Cardiac muscle cell (in vitro differentiated cells and primary cell): ENCODE results near the gene MAD1L1. TPM values are rescaled to one million over a fixed set of nuclear protein-coding genes. Genes with fewer than 3 reads are reported as not detected.

Experiments used
- DNase-seq, 2 donors: peaks; one replicate each; pipeline versions ENCODE4 v3.0.0 to v3.0.0-alpha.2; 2010 to 2017; ENCODE audit warnings: low read depth in 1 of 2, low spot score in 1 of 2
- H3K27ac ChIP-seq: fragments of 200-600 bp; sonication (generic); 2 replicates; pipeline ENCODE4 v1.5.1; 2016
- H3K27me3 ChIP-seq: fragments of 200-600 bp; sonication (generic); 2 replicates; pipeline ENCODE4 v1.6.0; 2016; ENCODE audit warnings: control low read depth
- H3K36me3 ChIP-seq: fragments of 200-600 bp; sonication (generic); 2 replicates; pipeline ENCODE4 v1.5.1; 2016; ENCODE audit warnings: control low read depth
- H3K4me1 ChIP-seq: fragments of 200-600 bp; sonication (generic); 2 replicates; pipeline ENCODE4 v1.8.1; 2017; ENCODE audit warnings: low read depth, mild to moderate bottlenecking, mixed run types
- H3K4me3 ChIP-seq: fragments of 200-600 bp; sonication (generic); 2 replicates; pipeline ENCODE4 v1.5.1; 2016; ENCODE audit warnings: mild to moderate bottlenecking
- H3K9me3 ChIP-seq: fragments of 200-600 bp; sonication (generic); 2 replicates; pipeline ENCODE4 v1.5.1; 2017; ENCODE audit warnings: low read depth, mild to moderate bottlenecking, control low read depth
- polyA plus RNA-seq: library from polyadenylated mRNA; unstranded; fragments of >200 nt; fragmentation: Nextera tagmentation; extraction: Ambion mirVana; gene quantifications from 2 replicates; pipeline ENCODE4 v1.2.1, GENCODE V29; 2016
- total RNA-seq: library from RNA; depleted of rRNA; stranded (reverse); fragments of >200 nt; gene quantifications from 2 replicates; pipeline ENCODE4 v1.2.3, GENCODE V29; 2016
- TF ChIP-seq, protein P1 (sequence below): IDR thresholded peaks from 2 replicates; pipeline ENCODE4 v1.5.1; 2012; ENCODE audit warnings: low read depth, mild to moderate bottlenecking, low read length

The MAD1L1 gene
- total and polyA plus RNA-seq, 2 experiments from 2014 or later = 38.3 to 56.2 TPM

DNA sequence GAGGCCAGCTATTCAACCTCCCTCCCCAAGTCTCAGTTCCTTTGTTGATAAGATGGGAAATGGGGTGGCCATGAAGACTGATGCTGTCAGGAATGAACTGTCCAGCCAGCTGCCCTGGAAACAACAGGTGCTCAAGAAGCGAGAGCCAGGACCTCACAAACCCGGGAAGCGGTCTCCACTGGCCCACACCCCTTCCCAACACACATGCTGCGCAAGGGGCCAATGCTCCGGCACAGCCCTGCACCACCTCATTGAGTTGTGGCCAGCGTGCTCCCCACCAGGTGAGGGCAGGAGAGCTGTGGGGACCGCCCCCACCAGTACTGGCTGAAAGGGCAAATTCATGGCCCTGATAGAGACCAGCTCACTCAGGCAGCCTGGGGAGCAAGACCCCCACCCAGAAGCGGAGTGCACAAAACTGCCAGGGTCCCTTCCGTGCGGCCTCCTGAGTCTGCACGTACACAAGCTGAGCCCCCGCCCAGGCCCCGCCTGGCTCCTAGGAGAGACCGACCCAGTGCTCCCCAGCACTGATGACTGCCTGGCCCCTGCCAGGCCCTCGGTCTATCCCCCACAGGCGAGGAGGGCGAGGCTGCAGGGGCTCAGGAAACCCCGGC lies 216.6 kb downstream of the MAD1L1 start:
- Histone ChIP-seq H3K27ac (no peak overlapping the region), H3K4me3 (no peak overlapping the region), H3K4me1 (peaks cover 13% of the 10 kb centered on the region), H3K9me3 (no peaks in the 10 kb centered on the region), H3K36me3 (no peaks in the 10 kb centered on the region), H3K27me3 (no peaks in the 10 kb centered on the region)
- TF ChIP-seq, protein P1, sequence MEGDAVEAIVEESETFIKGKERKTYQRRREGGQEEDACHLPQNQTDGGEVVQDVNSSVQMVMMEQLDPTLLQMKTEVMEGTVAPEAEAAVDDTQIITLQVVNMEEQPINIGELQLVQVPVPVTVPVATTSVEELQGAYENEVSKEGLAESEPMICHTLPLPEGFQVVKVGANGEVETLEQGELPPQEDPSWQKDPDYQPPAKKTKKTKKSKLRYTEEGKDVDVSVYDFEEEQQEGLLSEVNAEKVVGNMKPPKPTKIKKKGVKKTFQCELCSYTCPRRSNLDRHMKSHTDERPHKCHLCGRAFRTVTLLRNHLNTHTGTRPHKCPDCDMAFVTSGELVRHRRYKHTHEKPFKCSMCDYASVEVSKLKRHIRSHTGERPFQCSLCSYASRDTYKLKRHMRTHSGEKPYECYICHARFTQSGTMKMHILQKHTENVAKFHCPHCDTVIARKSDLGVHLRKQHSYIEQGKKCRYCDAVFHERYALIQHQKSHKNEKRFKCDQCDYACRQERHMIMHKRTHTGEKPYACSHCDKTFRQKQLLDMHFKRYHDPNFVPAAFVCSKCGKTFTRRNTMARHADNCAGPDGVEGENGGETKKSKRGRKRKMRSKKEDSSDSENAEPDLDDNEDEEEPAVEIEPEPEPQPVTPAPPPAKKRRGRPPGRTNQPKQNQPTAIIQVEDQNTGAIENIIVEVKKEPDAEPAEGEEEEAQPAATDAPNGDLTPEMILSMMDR = no peak
- no peak for DNase-seq

DNA sequence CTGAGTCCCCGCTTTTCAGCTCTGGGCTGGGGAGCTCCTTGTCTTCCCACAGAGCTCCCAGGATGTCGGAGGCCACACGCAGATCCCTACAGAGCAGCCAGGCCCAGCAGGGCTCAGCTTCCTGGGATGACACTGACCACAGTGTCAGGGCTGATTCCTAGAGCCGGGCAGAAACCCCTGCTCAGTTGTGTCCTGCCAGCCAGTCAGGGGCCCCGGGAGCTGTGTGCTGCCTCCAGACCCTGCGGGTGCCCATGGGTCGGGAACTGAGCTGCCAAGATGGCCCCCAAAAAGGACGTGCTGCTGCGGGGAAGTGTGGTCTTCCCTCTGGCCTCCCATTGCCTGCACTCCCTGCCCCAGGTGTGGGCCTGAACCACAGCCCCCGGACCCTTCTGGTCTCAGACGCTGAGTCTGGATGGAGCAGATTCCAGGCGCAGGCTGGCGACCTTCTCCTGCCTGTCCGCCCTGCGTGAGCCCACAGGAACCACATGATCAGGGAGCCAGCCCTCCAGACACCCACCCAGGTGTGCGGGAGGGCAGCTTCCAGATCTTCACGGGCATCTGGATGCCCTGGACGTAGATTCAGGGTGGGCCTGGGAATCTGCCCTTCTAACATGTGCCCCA lies 217.4 kb downstream of the MAD1L1 start:
- TF ChIP-seq, protein P1 = no peak
- no peak for DNase-seq
- H3K4me3 ChIP-seq = no peak overlapping the region
- H3K9me3 ChIP-seq = no peaks in the 10 kb centered on the region
- H3K27ac ChIP-seq = no peak overlapping the region
- H3K36me3 ChIP-seq = no peaks in the 10 kb centered on the region
- no peaks in the 10 kb centered on the region for H3K27me3 ChIP-seq
- peaks cover 9% of the 10 kb centered on the region for H3K4me1 ChIP-seq

DNA sequence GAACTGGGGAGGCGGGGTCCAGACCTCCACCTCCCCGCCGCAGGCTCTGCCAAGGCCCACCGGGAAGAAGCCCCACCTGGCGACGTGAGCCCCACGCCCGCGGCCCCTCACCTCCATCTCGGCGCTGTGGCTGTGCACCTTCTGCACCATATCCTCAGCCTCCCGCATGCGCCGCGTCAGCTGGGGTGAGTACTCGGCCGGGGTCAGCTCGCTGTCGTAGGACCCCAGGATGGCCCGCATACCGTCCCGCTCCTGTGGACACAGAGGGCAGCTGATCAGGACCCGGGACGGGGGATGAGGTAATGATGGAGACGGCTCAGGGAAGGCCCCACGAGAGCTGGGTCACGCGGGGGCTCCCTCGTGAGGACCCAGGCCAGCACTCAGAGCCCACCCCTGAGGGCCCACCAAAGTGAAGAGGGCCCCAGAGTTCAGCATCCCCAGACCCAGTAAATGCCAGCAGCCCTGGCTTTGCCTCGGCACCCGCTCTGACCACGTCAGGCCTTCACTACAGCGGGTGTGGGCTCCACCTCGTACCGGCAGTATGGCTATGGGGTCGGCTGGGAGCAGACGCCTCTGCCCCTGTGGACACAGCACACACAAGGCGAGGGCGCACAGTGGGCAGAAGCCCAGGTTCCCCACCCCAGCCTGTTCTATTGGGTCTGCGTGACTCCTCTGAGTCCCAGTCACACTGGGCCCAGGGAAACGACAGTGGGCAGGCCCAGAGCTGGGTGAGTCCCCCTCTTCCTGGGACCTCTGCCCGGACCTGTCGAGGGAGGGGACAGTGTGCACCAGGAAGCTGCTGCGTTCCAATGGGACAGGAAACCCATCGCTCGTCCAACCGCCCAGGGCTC lies 218.1 kb downstream of the MAD1L1 start:
- Histone ChIP-seq H3K36me3 (no peaks in the 10 kb centered on the region), H3K27me3 (no peaks in the 10 kb centered on the region), H3K27ac (no peak overlapping the region), H3K4me3 (no peak overlapping the region), H3K9me3 (no peaks in the 10 kb centered on the region), H3K4me1 (peaks cover 9% of the 10 kb centered on the region)
- TF ChIP-seq, protein P1 = no peak
- DNase-seq = no peak

DNA sequence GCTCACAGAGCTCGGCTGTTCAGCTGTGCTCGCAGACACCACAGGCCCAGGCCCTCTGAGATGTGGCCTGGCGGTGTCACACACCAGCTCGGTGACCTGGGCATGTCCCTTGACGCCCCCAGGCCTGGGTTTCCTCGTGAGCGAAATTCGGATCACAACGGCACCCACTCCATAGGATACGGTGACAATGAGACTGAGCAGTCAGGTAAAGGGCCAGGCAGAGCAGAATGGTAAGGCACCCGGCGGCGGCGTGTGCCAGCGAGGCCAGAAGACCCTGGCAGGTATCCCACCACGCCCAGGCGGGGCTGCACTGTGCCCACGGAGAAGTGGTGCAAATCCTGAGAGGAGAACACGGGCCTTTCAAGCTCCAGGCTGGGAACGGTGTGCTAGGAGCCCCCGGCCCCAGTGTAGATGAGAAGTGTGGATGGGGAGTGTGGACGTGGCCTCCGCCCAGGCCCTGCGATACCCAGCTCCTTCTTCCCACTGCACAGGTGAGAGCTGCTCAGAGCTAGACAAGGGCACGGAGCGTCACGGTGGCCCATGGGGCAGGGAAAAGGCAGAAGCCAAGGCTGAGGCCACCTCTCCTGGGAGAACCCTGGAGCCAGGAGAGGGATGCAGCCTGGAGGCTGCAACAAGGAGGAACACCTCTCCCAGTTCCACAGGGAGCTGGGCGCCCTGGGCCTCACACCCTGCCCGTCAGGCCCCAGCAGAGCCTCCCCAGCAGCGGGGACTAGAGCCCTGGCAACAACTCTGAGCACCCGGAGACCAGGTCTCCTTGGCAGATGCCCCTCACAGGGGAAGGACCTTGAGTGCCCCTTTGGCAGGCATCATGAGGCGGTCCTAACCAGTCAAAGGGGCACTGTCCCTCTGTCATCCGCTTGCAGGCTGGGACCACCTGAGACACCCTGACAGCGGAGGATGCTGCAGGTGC lies 219.1 kb downstream of the MAD1L1 start:
- TF ChIP-seq, protein P1 = no peak
- Histone ChIP-seq H3K9me3 (no peaks in the 10 kb centered on the region), H3K27ac (no peak overlapping the region), H3K36me3 (no peaks in the 10 kb centered on the region), H3K4me1 (peaks cover 7% of the 10 kb centered on the region), H3K27me3 (no peaks in the 10 kb centered on the region), H3K4me3 (no peak overlapping the region)
- no peak for DNase-seq

DNA sequence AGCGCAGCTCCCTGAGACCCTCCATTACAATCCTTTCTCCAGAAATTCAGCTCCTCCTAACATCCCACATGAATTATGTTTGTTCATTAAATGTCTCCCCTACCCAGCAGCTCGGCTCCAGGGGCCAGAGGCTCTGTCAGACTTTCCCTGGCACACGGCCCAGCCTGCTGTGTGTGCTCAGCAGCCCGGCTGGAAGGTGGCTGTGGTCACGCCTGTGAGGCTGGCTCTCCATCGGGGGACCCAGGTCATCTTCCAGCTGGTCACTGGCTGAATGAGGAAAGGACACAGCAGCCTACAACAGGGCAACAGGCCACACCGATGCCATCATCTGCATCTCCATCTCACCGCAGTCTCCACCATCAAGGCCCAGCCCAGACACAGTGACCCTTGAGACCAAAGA lies 219.8 kb downstream of the MAD1L1 start:
- H3K9me3 ChIP-seq = no peaks in the 10 kb centered on the region
- H3K4me3 ChIP-seq = no peak overlapping the region
- TF ChIP-seq, protein P1 = no peak
- peak in 1 of 2 donors; percentile 53 for DNase-seq
- no peaks in the 10 kb centered on the region for H3K36me3 ChIP-seq
- H3K4me1 ChIP-seq = peaks cover 7% of the 10 kb centered on the region
- H3K27me3 ChIP-seq = no peaks in the 10 kb centered on the region
- H3K27ac ChIP-seq = no peak overlapping the region
